Effector memory CD4-positive, alpha-beta T cell (primary cell): Measurements from ENCODE around the gene NPFFR1.
"Not testable (repeated sequence)": the region's sequence is repeated elsewhere in the genome, so short reads cannot be mapped to it uniquely, and the experiment has no call there.

ENCODE experiments used
- DNase-seq, 3 donors: peaks; one replicate each; pipeline ENCODE4 v3.0.0-alpha.2; 2020
- H3K27ac ChIP-seq: 2 replicates; pipeline ENCODE4 v1.7.0; 2013; ENCODE audit warnings: mild to moderate bottlenecking, low read length, moderate library complexity; ENCODE audit not compliant: insufficient read depth, poor library complexity, severe bottlenecking
- H3K27me3 ChIP-seq: replicated peaks from 2 replicates; pipeline ENCODE4 v1.7.0; 2013; ENCODE audit warnings: mild to moderate bottlenecking, low read length; ENCODE audit not compliant: insufficient read depth, control insufficient read depth, poor library complexity, severe bottlenecking
- H3K36me3 ChIP-seq: 2 replicates; pipeline ENCODE4 v1.7.0; 2013; ENCODE audit warnings: mild to moderate bottlenecking, low read length, moderate library complexity; ENCODE audit not compliant: control insufficient read depth, insufficient read depth
- H3K4me1 ChIP-seq: 2 replicates; pipeline ENCODE4 v1.7.0; 2013; ENCODE audit warnings: low read length, mild to moderate bottlenecking; ENCODE audit not compliant: control insufficient read depth, insufficient read depth, poor library complexity, severe bottlenecking
- H3K4me3 ChIP-seq: 2 replicates; pipeline ENCODE4 v1.7.0; 2013; ENCODE audit warnings: low read length, low read depth, mild to moderate bottlenecking; ENCODE audit not compliant: insufficient read depth, poor library complexity, severe bottlenecking
- H3K9me3 ChIP-seq: 2 replicates; pipeline ENCODE4 v1.7.0; 2013; ENCODE audit warnings: mild to moderate bottlenecking, low read length, moderate library complexity; ENCODE audit not compliant: control insufficient read depth

The NPFFR1 gene

DNA sequence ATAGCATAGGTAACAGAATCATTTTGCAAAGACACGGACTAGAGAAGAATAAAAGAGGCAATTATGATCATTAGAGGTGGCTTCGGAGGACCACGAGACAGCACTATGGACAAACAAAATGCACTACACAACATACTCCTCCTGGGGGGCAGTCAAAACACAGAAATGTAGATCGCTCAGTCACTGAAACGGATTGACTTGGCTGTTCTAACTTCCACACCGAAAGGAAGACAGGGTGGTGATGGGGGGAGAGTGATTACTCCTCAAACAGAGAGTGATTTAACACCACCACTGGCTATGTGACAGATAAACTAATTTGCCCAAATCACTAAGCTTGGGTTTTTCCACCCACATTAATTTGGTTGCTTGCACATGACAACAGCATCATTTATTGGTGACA is 36.4 kb downstream of the NPFFR1 start:
- no peak for DNase-seq

GRCh38 chr10:70241081-70241480 is 42.7 kb downstream of the NPFFR1 start:
- Histone ChIP-seq H3K9me3 (no peaks in the 10 kb centered on the region), H3K27ac (no peak overlapping the region), H3K27me3 (no peaks in the 10 kb centered on the region), H3K4me3 (no peak overlapping the region), H3K36me3 (no peaks in the 10 kb centered on the region), H3K4me1 (no peaks in the 10 kb centered on the region)
- DNase-seq, result no peak

More for the DNA sequence above, 36.4 kb downstream of the NPFFR1 start:
- Histone ChIP-seq H3K27ac (no peak overlapping the region), H3K9me3 (no peaks in the 10 kb centered on the region), H3K4me1 (no peaks in the 10 kb centered on the region), H3K36me3 (no peaks in the 10 kb centered on the region), H3K4me3 (no peak overlapping the region), H3K27me3 (no peaks in the 10 kb centered on the region)

- not testable (repeated sequence) for H3K27ac ChIP-seq, DNase-seq, H3K36me3 ChIP-seq
Observed at GRCh38 chr10:70239986-70240385, 43.8 kb downstream of the NPFFR1 start.

DNA sequence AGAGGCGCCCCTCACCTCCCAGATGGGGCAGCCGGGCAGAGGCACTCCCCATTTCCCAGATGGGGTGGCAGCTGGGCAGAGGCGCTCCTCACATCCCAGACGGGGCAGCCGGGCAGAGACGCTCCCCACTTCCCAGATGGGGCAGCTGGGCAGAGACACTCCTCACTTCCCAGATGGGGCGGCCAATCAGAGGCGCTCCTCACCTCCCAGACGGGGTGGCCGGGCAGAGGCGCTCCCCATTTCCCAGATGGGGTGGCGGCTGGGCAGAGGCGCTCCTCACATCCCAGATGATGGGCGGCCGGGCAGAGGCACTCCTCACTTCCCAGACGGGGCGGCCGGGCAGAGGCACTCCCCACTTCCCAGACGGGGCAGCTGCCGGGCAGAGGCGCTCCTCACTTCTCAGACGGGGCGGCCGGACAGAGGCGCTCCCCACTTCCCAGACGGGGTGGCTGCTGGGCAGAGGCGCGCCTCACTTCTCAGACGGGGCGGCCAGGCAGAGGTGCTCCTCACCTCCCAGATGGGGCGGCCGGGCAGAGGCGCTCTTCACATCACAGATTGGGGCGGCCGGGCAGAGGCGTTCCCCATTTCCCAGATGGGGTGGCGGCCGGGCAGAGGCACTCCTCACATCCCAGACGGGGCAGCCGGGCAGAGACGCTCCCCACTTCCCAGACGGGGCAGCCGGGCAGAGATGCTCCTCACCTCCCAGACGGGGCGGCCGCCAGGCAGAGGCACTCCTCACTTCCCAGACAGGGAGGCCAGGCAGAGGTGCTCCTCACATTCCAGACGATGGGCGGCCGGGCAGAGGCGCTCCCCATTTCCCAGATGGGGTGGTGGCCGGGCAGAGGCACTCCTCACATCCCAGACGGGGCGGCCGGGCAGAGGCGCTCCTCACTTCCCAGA is 44.5 kb downstream of the NPFFR1 start:
- not testable (repeated sequence) for H3K4me3 ChIP-seq, H3K27me3 ChIP-seq, DNase-seq, H3K4me1 ChIP-seq, H3K27ac ChIP-seq, H3K36me3 ChIP-seq, H3K9me3 ChIP-seq

More at GRCh38 chr10:70239986-70240385, 43.8 kb downstream of the NPFFR1 start:
- H3K4me3 ChIP-seq, H3K27me3 ChIP-seq, H3K9me3 ChIP-seq, H3K4me1 ChIP-seq: not testable (repeated sequence)

- not testable (repeated sequence) for H3K4me1 ChIP-seq, H3K27ac ChIP-seq, H3K27me3 ChIP-seq, H3K4me3 ChIP-seq, H3K9me3 ChIP-seq, H3K36me3 ChIP-seq, DNase-seq
Observed at GRCh38 chr10:70237958-70238536, 45.8 kb downstream of the NPFFR1 start.

DNA sequence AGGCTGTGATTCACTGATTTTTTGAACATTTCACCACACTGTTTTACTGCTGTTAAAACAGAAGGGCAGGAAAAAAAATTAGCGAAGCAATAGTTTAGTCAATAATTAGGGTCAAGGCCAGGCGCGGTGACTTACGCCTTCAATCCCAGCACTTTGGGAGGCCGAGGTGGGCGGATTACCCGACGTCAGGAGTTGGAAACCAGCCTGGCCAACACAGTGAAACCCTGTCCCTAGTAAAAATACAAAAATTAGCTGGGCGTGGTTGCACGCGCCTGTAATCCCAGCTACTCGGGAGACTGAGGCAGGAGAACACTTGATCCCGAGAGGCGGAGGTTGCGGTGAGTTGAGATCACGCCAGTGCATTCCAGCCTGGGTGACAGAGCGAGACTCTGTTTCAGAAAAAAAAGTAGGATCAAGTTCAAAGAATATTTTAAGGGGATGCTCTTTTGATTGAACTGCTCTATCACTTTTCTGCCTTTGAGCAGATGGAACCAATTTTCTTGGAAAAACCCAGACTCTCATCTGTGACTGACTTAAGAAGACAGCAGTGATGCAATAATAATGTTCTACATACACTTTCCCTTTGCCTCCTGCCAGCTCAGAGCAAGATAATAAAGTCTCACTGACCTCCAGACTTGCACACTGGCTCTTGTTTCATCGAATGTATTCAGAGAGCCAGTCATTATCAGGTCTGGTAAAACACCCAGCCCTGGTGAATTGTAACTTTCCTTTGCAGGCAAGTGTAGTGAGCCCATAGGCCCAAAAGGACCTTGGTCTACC is 48.9 kb downstream of the NPFFR1 start:
- Histone ChIP-seq H3K27ac (no peak overlapping the region), H3K27me3 (no peaks in the 10 kb centered on the region), H3K4me1 (peaks cover 7% of the 10 kb centered on the region), H3K36me3 (no peaks in the 10 kb centered on the region), H3K4me3 (no peak overlapping the region), H3K9me3 (no peaks in the 10 kb centered on the region)
- no peak for DNase-seq

DNA sequence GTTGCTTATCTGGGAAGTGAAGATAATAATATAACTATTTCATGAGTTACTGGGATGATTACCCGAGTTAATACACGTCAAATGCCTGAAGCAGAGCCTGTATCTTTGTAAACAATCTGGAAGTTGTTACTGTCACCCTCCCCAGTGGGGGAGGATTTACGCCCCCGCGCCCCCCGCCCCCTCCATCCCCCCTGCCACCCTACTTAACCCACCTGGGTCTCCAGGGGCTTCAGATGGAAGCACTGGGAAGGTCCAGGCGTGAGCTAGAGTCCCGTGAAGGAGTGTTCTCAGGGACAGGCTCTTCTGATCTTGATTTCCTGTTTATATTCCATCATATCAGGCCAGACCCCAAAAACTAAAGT is 49.9 kb downstream of the NPFFR1 start:
- Histone ChIP-seq H3K4me3 (peak overlapping the region; percentile 67), H3K36me3 (peaks cover 4% of the 10 kb centered on the region), H3K27ac (peak overlapping the region; percentile 74), H3K4me1 (peaks cover 7% of the 10 kb centered on the region), H3K27me3 (no peaks in the 10 kb centered on the region), H3K9me3 (no peaks in the 10 kb centered on the region)
- DNase-seq, result no peak

- H3K36me3 ChIP-seq, result peaks cover 9% of the 10 kb centered on the region
- H3K27ac ChIP-seq, result peak within 1 kb of the TSS; percentile 74
- H3K4me1 ChIP-seq, result peaks cover 7% of the 10 kb centered on the region
- H3K9me3 ChIP-seq, result no peaks in the 10 kb centered on the region
- DNase-seq, result peak; percentile 97 to 99 (median 98)
- no peaks in the 10 kb centered on the region for H3K27me3 ChIP-seq
- H3K4me3 ChIP-seq, result peak within 1 kb of the TSS; percentile 67
Observed at GRCh38 chr10:70233109-70233938, 50.5 kb downstream of the NPFFR1 start, which contains the start of gene PPA1. PPA1 (minus strand) TSS chr10:70233429; CDS start chr10:70233327, 102 bp downstream.

DNA sequence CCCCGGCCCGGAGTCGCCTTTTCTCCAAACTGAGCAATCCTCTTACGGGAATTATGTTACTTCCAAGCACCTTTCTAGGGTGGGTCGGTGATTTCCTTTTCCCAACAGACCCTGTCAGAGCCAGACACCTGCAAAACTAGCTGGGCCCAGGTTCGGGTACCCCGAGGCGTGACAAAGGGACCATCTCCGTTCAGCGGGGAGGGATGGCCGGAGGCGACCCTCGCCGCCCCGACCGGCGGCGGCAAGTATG is 51.0 kb downstream of the NPFFR1 start:
- Histone ChIP-seq H3K9me3 (no peaks in the 10 kb centered on the region), H3K4me1 (peaks cover 7% of the 10 kb centered on the region), H3K36me3 (peaks cover 9% of the 10 kb centered on the region), H3K27ac (peak overlapping the region; percentile 74), H3K27me3 (no peaks in the 10 kb centered on the region), H3K4me3 (peak overlapping the region; percentile 67)
- DNase-seq, result no peak
